IMR-90 (cell line): ENCODE results near the gene PRKCH. TPM values are rescaled to one million over a fixed set of nuclear protein-coding genes. Genes with fewer than 3 reads are reported as not detected.

ENCODE experiments used
- polyA plus RNA-seq, 3 experiments: library from polyadenylated mRNA; depleted of rRNA; stranded (reverse); fragments of >200 nt; gene quantifications; 2 replicates each; pipeline ENCODE4 v1.2.3, GENCODE V29; 2012; ENCODE audit warnings: low replicate concordance in 1 of 3
- total RNA-seq: library from RNA; depleted of rRNA; stranded (reverse); fragments of >200 nt; gene quantifications from 2 replicates; pipeline ENCODE4 v1.2.3, GENCODE V29; 2012; rRNA removed

The PRKCH gene
- total and polyA plus RNA-seq, 2 of the 4 experiments (the other 2 are of a cell fraction): 1.6 to 2.3 TPM

Other genes starting within 250 kb of the PRKCH start
- gene TMEM30B, start 40.2 kb upstream of the PRKCH start, total RNA-seq: under 0.01 TPM in 1 of 2 replicates, not detected in the other
- 0.03 and 0.13 TPM in 2 replicates for gene TMEM30B, start 40.2 kb upstream of the PRKCH start, polyA plus RNA-seq (2012; rRNA removed)